Measurements from ENCODE around the gene HPGD. TPM values are rescaled to one million over a fixed set of nuclear protein-coding genes. Genes with fewer than 3 reads are reported as not detected.
"Not testable (repeated sequence)": the region's sequence is repeated elsewhere in the genome, so short reads cannot be mapped to it uniquely, and the experiment has no call there.

Gene HPGD
- total RNA-seq, 5 donors from 2014 or later (not counting 1 experiment from before 2014, with no cell fraction given) = 3.5 to 14.6 (median 7.8) TPM

GRCh38 chr4:174490451-174490961, 31.8 kb downstream of the HPGD start:
- no peaks in the 10 kb centered on the region for H3K36me3 ChIP-seq (ENCODE audit: control insufficient read depth in 2 of 2, extremely low read depth in 1 of 2, insufficient read depth in 1 of 2, low read length in 1 of 2)
- ATAC-seq (replicated peaks in 1 of 4) = no peak
- no peak overlapping the region for H3K4me3 Mint-ChIP-seq
- WGBS (ENCODE audit: insufficient coverage) = no CpG with 5 or more reads among the region's 3 CpGs
- ChIA-PET POLR2A (no interaction called here), CTCF (no interaction called here)
- no peaks in the 10 kb centered on the region for H3K36me3 Mint-ChIP-seq
- H3K4me1 ChIP-seq (ENCODE audit: control insufficient read depth in 1 of 2, extremely low read depth in 1 of 2, insufficient read depth in 2 of 2, low read length in 2 of 2) = no peaks in the 10 kb centered on the region
- no peak overlapping the region for H3K4me3 ChIP-seq (ENCODE audit: control insufficient read depth in 1 of 2, extremely low read depth in 1 of 2, low read length in 1 of 2)
- no peaks in the 10 kb centered on the region for H3K4me1 Mint-ChIP-seq
- no peaks in the 10 kb centered on the region for H3K9me3 Mint-ChIP-seq
- no peak for DNase-seq
- H3K27ac Mint-ChIP-seq = no peak overlapping the region
- H3K27me3 ChIP-seq (replicated peaks in 1 of 2; ENCODE audit: control insufficient read depth in 2 of 2, extremely low read depth in 1 of 2, insufficient read depth in 2 of 2, low read length in 1 of 2) = no peaks in the 10 kb centered on the region
- no peak overlapping the region for H3K27ac ChIP-seq (ENCODE audit: low read length)
- no peaks in the 10 kb centered on the region for H3K9me3 ChIP-seq
- H3K27me3 Mint-ChIP-seq = no peaks in the 10 kb centered on the region

- DNase-seq; H3K36me3 ChIP-seq (ENCODE audit: control insufficient read depth in 2 of 2, extremely low read depth in 1 of 2, insufficient read depth in 1 of 2, low read length in 1 of 2); H3K4me1 Mint-ChIP-seq; ATAC-seq (replicated peaks in 1 of 4); CTCF ChIA-PET; H3K27me3 Mint-ChIP-seq; H3K27ac ChIP-seq (ENCODE audit: low read length); POLR2A ChIA-PET; H3K4me1 ChIP-seq (ENCODE audit: control insufficient read depth in 1 of 2, extremely low read depth in 1 of 2, insufficient read depth in 2 of 2, low read length in 2 of 2); H3K36me3 Mint-ChIP-seq; H3K4me3 Mint-ChIP-seq; H3K4me3 ChIP-seq (ENCODE audit: control insufficient read depth in 1 of 2, extremely low read depth in 1 of 2, low read length in 1 of 2); H3K27me3 ChIP-seq (replicated peaks in 1 of 2; ENCODE audit: control insufficient read depth in 2 of 2, extremely low read depth in 1 of 2, insufficient read depth in 2 of 2, low read length in 1 of 2); H3K9me3 ChIP-seq; H3K27ac Mint-ChIP-seq; H3K9me3 Mint-ChIP-seq: not testable (repeated sequence)
- WGBS (ENCODE audit: insufficient coverage) = 100% methylated on average over 3 of the region's 10 CpGs
These were observed 33.9 kb downstream of the HPGD start for GRCh38 chr4:174488368-174488767.

- no peak overlapping the region for H3K4me3 Mint-ChIP-seq
- Histone ChIP-seq H3K9me3 (no peaks in the 10 kb centered on the region), H3K36me3 (ENCODE audit: control insufficient read depth in 2 of 2, extremely low read depth in 1 of 2, insufficient read depth in 1 of 2, low read length in 1 of 2) (no peaks in the 10 kb centered on the region), H3K4me1 (ENCODE audit: control insufficient read depth in 1 of 2, extremely low read depth in 1 of 2, insufficient read depth in 2 of 2, low read length in 2 of 2) (no peaks in the 10 kb centered on the region), H3K27me3 (replicated peaks in 1 of 2; ENCODE audit: control insufficient read depth in 2 of 2, extremely low read depth in 1 of 2, insufficient read depth in 2 of 2, low read length in 1 of 2) (no peaks in the 10 kb centered on the region), H3K27ac (ENCODE audit: low read length) (no peak overlapping the region), H3K4me3 (ENCODE audit: control insufficient read depth in 1 of 2, extremely low read depth in 1 of 2, low read length in 1 of 2) (no peak overlapping the region)
- H3K9me3 Mint-ChIP-seq = peaks cover 0 to 2% (median 0%) of the 10 kb centered on the region in 3 donors
- H3K4me1 Mint-ChIP-seq = no peaks in the 10 kb centered on the region
- H3K27ac Mint-ChIP-seq = no peak overlapping the region
- no peaks in the 10 kb centered on the region for H3K27me3 Mint-ChIP-seq
- POLR2A ChIA-PET = no interaction called here
- no peaks in the 10 kb centered on the region for H3K36me3 Mint-ChIP-seq
- DNase-seq (no peak), ATAC-seq (replicated peaks in 1 of 4) (no peak)
- CTCF ChIA-PET = no interaction called here
- WGBS (ENCODE audit: insufficient coverage) = 100% methylated on average over 2 of the region's 5 CpGs
These were observed 37.3 kb downstream of the HPGD start for GRCh38 chr4:174485025-174485424.

- Histone ChIP-seq H3K4me3 (ENCODE audit: control insufficient read depth in 1 of 2, extremely low read depth in 1 of 2, low read length in 1 of 2) (no peak overlapping the region), H3K36me3 (ENCODE audit: control insufficient read depth in 2 of 2, extremely low read depth in 1 of 2, insufficient read depth in 1 of 2, low read length in 1 of 2) (no peaks in the 10 kb centered on the region), H3K27me3 (replicated peaks in 1 of 2; ENCODE audit: control insufficient read depth in 2 of 2, extremely low read depth in 1 of 2, insufficient read depth in 2 of 2, low read length in 1 of 2) (no peaks in the 10 kb centered on the region), H3K4me1 (ENCODE audit: control insufficient read depth in 1 of 2, extremely low read depth in 1 of 2, insufficient read depth in 2 of 2, low read length in 2 of 2) (no peaks in the 10 kb centered on the region), H3K27ac (ENCODE audit: low read length) (no peak overlapping the region), H3K9me3 (no peaks in the 10 kb centered on the region)
- no peaks in the 10 kb centered on the region for H3K27me3 Mint-ChIP-seq
- H3K27ac Mint-ChIP-seq = no peak overlapping the region
- WGBS (ENCODE audit: insufficient coverage) = no CpG with 5 or more reads among the region's 3 CpGs
- ATAC-seq (replicated peaks in 1 of 4) = no peak
- no peak overlapping the region for H3K4me3 Mint-ChIP-seq
- CTCF ChIA-PET = interaction anchor here in 1 of 2 donors (0.6 kb wide), 1 partner anchor 139 kb away, joined by 3 read pairs; no protein-coding TSS in a partner anchor
- no peak for DNase-seq
- H3K9me3 Mint-ChIP-seq = peaks cover 0 to 2% (median 0%) of the 10 kb centered on the region in 3 donors
- no peaks in the 10 kb centered on the region for H3K36me3 Mint-ChIP-seq
- POLR2A ChIA-PET = no interaction called here
- no peaks in the 10 kb centered on the region for H3K4me1 Mint-ChIP-seq
These were observed 38.5 kb downstream of the HPGD start for GRCh38 chr4:174483792-174484191.

GRCh38 chr4:174479140-174479539, 43.1 kb downstream of the HPGD start:
- ChIA-PET CTCF (no interaction called here), POLR2A (interaction anchor here in 1 of 2 donors (0.6 kb wide), 1 partner anchor 849 kb away, joined by 4 read pairs; no protein-coding TSS in a partner anchor)
- Histone ChIP-seq H3K27ac (ENCODE audit: low read length) (no peak overlapping the region), H3K4me3 (ENCODE audit: control insufficient read depth in 1 of 2, extremely low read depth in 1 of 2, low read length in 1 of 2) (no peak overlapping the region), H3K27me3 (replicated peaks in 1 of 2; ENCODE audit: control insufficient read depth in 2 of 2, extremely low read depth in 1 of 2, insufficient read depth in 2 of 2, low read length in 1 of 2) (peaks cover 0 to 4% of the 10 kb centered on the region in 2 experiments), H3K36me3 (ENCODE audit: control insufficient read depth in 2 of 2, extremely low read depth in 1 of 2, insufficient read depth in 1 of 2, low read length in 1 of 2) (no peaks in the 10 kb centered on the region), H3K4me1 (ENCODE audit: control insufficient read depth in 1 of 2, extremely low read depth in 1 of 2, insufficient read depth in 2 of 2, low read length in 2 of 2) (no peaks in the 10 kb centered on the region), H3K9me3 (no peaks in the 10 kb centered on the region)
- Mint-ChIP-seq H3K4me1 (no peaks in the 10 kb centered on the region), H3K4me3 (no peak overlapping the region), H3K9me3 (peaks cover 0 to 4% (median 0%) of the 10 kb centered on the region in 3 donors), H3K27me3 (no peaks in the 10 kb centered on the region), H3K36me3 (no peaks in the 10 kb centered on the region), H3K27ac (no peak overlapping the region)
- no peak for ATAC-seq (replicated peaks in 1 of 4)
- DNase-seq = no peak
- no CpG with 5 or more reads among the region's 2 CpGs for WGBS (ENCODE audit: insufficient coverage)

GRCh38 chr4:174475528-174475927, 46.8 kb downstream of the HPGD start:
- H3K27ac Mint-ChIP-seq = no peak overlapping the region
- peaks cover 0 to 2% (median 0%) of the 10 kb centered on the region in 3 donors for H3K9me3 Mint-ChIP-seq
- Histone ChIP-seq H3K27ac (ENCODE audit: low read length) (no peak overlapping the region), H3K27me3 (replicated peaks in 1 of 2; ENCODE audit: control insufficient read depth in 2 of 2, extremely low read depth in 1 of 2, insufficient read depth in 2 of 2, low read length in 1 of 2) (peaks cover 0 to 4% of the 10 kb centered on the region in 2 experiments), H3K9me3 (no peaks in the 10 kb centered on the region), H3K36me3 (ENCODE audit: control insufficient read depth in 2 of 2, extremely low read depth in 1 of 2, insufficient read depth in 1 of 2, low read length in 1 of 2) (no peaks in the 10 kb centered on the region), H3K4me3 (ENCODE audit: control insufficient read depth in 1 of 2, extremely low read depth in 1 of 2, low read length in 1 of 2) (no peak overlapping the region), H3K4me1 (ENCODE audit: control insufficient read depth in 1 of 2, extremely low read depth in 1 of 2, insufficient read depth in 2 of 2, low read length in 2 of 2) (no peaks in the 10 kb centered on the region)
- CTCF ChIA-PET = no interaction called here
- H3K4me3 Mint-ChIP-seq = no peak overlapping the region
- POLR2A ChIA-PET = no interaction called here
- no peaks in the 10 kb centered on the region for H3K27me3 Mint-ChIP-seq
- no peaks in the 10 kb centered on the region for H3K36me3 Mint-ChIP-seq
- ATAC-seq (replicated peaks in 1 of 4) (no peak), DNase-seq (no peak)
- no peaks in the 10 kb centered on the region for H3K4me1 Mint-ChIP-seq
- WGBS (ENCODE audit: insufficient coverage) = no CpG with 5 or more reads among the region's 3 CpGs

Measured in T-cell (primary cell).